Fibroblast of the aortic adventitia (primary cell): ENCODE data around the gene SLC22A16. TPM values are rescaled to one million over a fixed set of nuclear protein-coding genes. Genes with fewer than 3 reads are reported as not detected.

Source experiments
- DNase-seq: peaks from one replicate; pipeline ENCODE4 v3.0.0-alpha.2; 2010; ENCODE audit warnings: low read depth
- H3K4me3 ChIP-seq: 2 replicates; pipeline ENCODE4 v1.5.1; 2011; ENCODE audit warnings: low read depth, mild to moderate bottlenecking, control low read depth, low read length, moderate library complexity
- CTCF ChIP-seq: IDR thresholded peaks from 2 replicates; pipeline ENCODE4 v1.5.1; 2011; ENCODE audit warnings: mild to moderate bottlenecking, low read length, control low read depth, inconsistent platforms; ENCODE audit not compliant: insufficient read depth
- total RNA-seq: library from RNA; depleted of rRNA; stranded (reverse); fragments of >200 nt; gene quantifications from 2 replicates; pipeline ENCODE4 v1.2.3, GENCODE V29; 2012; ENCODE audit warnings: low replicate concordance

Gene SLC22A16
- total RNA-seq, 1 donor, result 0.09 TPM

DNA sequence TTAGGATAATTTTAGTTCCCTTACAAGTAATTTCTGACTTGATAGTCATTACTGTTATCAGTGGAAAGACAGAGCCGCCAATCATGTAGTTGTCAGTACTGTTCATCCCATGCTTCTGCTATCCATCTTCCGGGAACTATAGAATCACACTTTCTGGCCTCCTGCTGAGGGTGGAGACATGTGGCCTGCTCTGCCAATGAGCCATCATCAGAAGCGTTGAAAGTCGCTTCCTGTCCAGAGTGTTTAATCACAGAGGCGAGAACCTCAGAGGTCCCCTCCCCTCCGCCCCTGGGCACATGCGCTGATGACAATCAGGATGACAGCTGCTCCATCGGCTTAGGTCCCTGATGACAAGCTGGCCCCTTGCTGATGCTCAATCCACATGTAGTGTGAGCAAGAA is 64.1 kb downstream of the SLC22A16 start:
- no peak overlapping the region for H3K4me3 ChIP-seq
- TF ChIP-seq CTCF, result no peak
- DNase-seq, result no peak

GRCh38 chr6:110410511-110410910 is 65.9 kb downstream of the SLC22A16 start:
- DNase-seq, result no peak
- no peak for TF ChIP-seq CTCF
- no peak overlapping the region for H3K4me3 ChIP-seq

- H3K4me3 ChIP-seq, result no peak overlapping the region
- TF ChIP-seq CTCF, result no peak
- DNase-seq, result no peak
Measured at GRCh38 chr6:110409794-110410193, 66.6 kb downstream of the SLC22A16 start.

GRCh38 chr6:110408901-110409300 is 67.5 kb downstream of the SLC22A16 start:
- DNase-seq, result no peak
- H3K4me3 ChIP-seq, result no peak overlapping the region
- no peak for TF ChIP-seq CTCF

DNA sequence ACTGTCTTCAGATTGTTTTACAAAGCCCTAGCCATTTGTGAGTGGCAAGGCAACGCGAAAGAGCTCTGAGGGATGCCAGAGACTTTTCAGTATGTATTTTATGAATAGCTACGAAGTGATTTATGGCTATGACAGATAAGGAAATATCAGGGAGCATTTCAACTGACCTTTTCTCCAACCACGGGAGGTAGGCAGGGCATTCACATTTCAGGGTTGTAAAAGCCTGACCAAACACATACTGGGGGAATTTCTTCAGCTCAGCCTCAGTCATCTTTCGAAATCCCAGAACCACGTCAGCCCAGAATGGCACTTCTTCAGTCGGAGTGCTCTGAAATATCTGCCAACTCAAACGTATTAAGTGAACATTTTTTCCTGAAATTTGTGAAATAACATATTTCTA is 71.8 kb downstream of the SLC22A16 start:
- peak; percentile 50 for DNase-seq
- H3K4me3 ChIP-seq, result no peak overlapping the region
- no peak for TF ChIP-seq CTCF

- no peak overlapping the region for H3K4me3 ChIP-seq
- TF ChIP-seq CTCF, result no peak
- no peak for DNase-seq
Measured at GRCh38 chr6:110401585-110402176, 74.7 kb downstream of the SLC22A16 start.

DNA sequence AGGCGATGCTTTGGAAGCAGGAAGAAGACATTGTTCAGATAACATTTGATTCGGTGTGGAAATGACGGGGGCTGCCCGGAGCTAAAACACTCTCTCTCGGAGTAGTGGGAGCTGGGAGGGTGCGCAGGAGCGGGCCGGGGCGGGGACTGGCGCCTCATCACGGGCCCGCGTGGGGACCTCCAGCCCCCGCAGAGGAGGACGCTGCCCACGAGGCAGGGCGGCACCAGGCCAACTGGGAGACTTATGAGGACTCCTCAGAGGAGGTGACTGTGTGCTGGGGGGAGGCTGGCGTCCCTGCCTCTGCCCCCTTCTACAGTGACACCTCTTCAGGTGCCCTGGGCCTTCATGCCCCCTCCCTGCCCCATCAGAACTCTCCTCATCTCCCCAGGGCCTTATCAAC is 76.2 kb downstream of the SLC22A16 start:
- no peak for DNase-seq
- no peak overlapping the region for H3K4me3 ChIP-seq
- no peak for TF ChIP-seq CTCF
